ENCODE data around the gene CERK.

DNA sequence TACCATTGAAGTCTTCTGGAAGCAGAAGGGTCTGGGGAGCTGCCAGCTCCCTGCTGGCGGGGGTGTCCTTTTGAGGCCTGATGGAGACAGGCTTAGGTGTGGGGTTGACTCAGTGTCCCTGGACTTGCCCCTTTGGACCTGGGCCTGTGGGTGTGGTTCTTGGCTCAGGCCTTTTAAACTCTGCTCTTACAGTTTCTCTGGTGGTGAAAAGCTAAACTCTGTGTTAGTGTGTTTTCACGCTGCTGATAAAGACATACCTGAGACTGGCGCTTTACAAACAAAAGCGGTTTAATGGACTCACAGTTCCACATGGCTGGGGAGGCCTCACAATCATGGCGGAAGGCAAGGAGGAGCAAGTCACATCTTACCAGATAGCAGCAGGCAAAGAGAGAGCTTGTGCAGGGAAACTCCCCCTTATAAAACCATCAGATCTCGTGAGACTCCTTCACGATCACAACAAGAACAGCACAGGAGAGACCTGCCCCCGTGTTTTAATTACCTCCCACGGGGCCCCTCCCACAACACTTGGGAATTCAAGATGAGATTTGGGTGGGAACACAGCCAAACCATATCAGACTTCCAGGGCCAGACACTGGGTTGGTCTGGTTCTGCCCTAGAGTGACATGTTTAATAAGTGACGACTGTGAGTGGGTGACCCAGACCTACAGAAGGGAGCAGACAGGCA lies 91.4 kb downstream of the CERK start:
- TF ChIP-seq NR1H2 (CRISPR knock-in tag; IDR thresholded peaks at IDR 0.05) (no peak), SOX15 (CRISPR knock-in tag; IDR thresholded peaks at IDR 0.05) (no peak)

Data from WTC11 (cell line).